HepG2 (cell line): Measurements from ENCODE around the gene DLG4. TPM values are rescaled to one million over a fixed set of nuclear protein-coding genes. Genes with fewer than 3 reads are reported as not detected.

Experiments used
- ADNP ChIP-seq: sonication (generic); formaldehyde crosslinking; IDR thresholded peaks from 2 replicates; pipeline ENCODE4 v1.4.0; 2020; ENCODE audit warnings: missing genetic modification reagents
- ASH2L ChIP-seq: fragments of 300-600, 200-600 bp; sonication (generic); IDR thresholded peaks from 2 replicates; pipeline ENCODE4 v1.7.0; 2017; ENCODE audit warnings: low read depth, mild to moderate bottlenecking, moderate library complexity, mixed read lengths, low read length; ENCODE audit not compliant: insufficient read length
- FOXA1 ChIP-seq, 2 experiments: fragments of 450-650 bp in 1 of 2; sonication (generic) in 1 of 2; formaldehyde crosslinking in 1 of 2; IDR thresholded peaks; 2 replicates each; pipeline versions ENCODE4 v1.4.0 to v1.6.1; 2016 to 2020; ENCODE audit warnings: missing genetic modification reagents in 1 of 2
- HNRNPK ChIP-seq: fragments of 200-400 bp; formaldehyde crosslinking; IDR thresholded peaks from 2 replicates; pipeline ENCODE4 v1.6.1; 2018; ENCODE audit warnings: low read length, low read depth, moderate library complexity, mild to moderate bottlenecking; ENCODE audit not compliant: poor library complexity, severe bottlenecking
- HOXA9 ChIP-seq: sonication (generic); formaldehyde crosslinking; IDR thresholded peaks from 2 replicates; pipeline ENCODE4 v1.8.1; 2022; ENCODE audit warnings: missing genetic modification reagents, mild to moderate bottlenecking, moderate library complexity, borderline replicate concordance
- KMT2A ChIP-seq: sonication (generic); formaldehyde crosslinking; IDR thresholded peaks from 2 replicates; pipeline ENCODE4 v1.4.0; 2020; ENCODE audit warnings: missing genetic modification reagents
- MEF2D ChIP-seq: sonication (generic); formaldehyde crosslinking; IDR thresholded peaks from 2 replicates; pipeline ENCODE4 v1.5.1; 2020; ENCODE audit warnings: mild to moderate bottlenecking, missing genetic modification reagents
- MTA1 ChIP-seq: sonication (generic); formaldehyde crosslinking; IDR thresholded peaks from 2 replicates; pipeline ENCODE4 v1.4.0; 2020; ENCODE audit warnings: missing genetic modification reagents, mild to moderate bottlenecking, borderline replicate concordance
- NFE2L2 ChIP-seq: fragments of 150-350 bp; IDR thresholded peaks from 2 replicates; pipeline ENCODE4 v1.6.1; 2014; ENCODE audit warnings: low read length
- NONO ChIP-seq, 2 experiments: fragments of 450-650 bp in 1 of 2; sonication (generic) in 1 of 2; formaldehyde crosslinking in 1 of 2; IDR thresholded peaks in 1 of 2; conservative IDR thresholded peaks in 1 of 2; 2 replicates each; pipeline versions ENCODE4 v1.6.1 to v1.8.0; 2017 to 2022; ENCODE audit warnings: mild to moderate bottlenecking in 1 of 2, missing genetic modification reagents in 1 of 2, moderate library complexity in 1 of 2
- POGK ChIP-seq: sonication (generic); formaldehyde crosslinking; conservative IDR thresholded peaks from 2 replicates; pipeline ENCODE4 v1.8.0; 2022; ENCODE audit warnings: mild to moderate bottlenecking, moderate library complexity, missing genetic modification reagents
- PRDM15 ChIP-seq: sonication (generic); formaldehyde crosslinking; IDR thresholded peaks from 2 replicates; pipeline ENCODE4 v1.4.0; 2020; ENCODE audit warnings: missing genetic modification reagents
- ZNF160 ChIP-seq: sonication (generic); formaldehyde crosslinking; IDR thresholded peaks from 2 replicates; pipeline ENCODE4 v1.8.0; 2022; ENCODE audit warnings: mild to moderate bottlenecking, inconsistent platforms, missing genetic modification reagents
- ZNF281 ChIP-seq: sonication (generic); formaldehyde crosslinking; IDR thresholded peaks from 2 replicates; pipeline ENCODE4 v1.4.0; 2020; ENCODE audit warnings: missing genetic modification reagents, borderline replicate concordance
- polyA plus RNA-seq, 8 experiments: library from polyadenylated mRNA; depleted of rRNA in 3 of 8; stranded (reverse) in 7 of 8; unstranded in 1 of 8; fragments of >200 nt; fragmentation: Illumina TruSeq in 4 of 8; extraction: Trizol in 4 of 8; gene quantifications; 2 replicates each; pipeline versions ENCODE4 v1.2.1 to v1.2.3, GENCODE V29; 2011 to 2016; ENCODE audit warnings: low read depth in 4 of 8, missing spikeins in 1 of 8, mixed read lengths in 1 of 8; ENCODE audit not compliant: insufficient read depth in 1 of 8
- total RNA-seq, 5 experiments: library from RNA; depleted of rRNA; stranded (reverse); fragments of >200 nt; fragmentation: Illumina TruSeq; extraction: Trizol; gene quantifications; 2 replicates each; pipeline ENCODE4 v1.2.3, GENCODE V29; 2016; ENCODE audit warnings: low read depth in 1 of 5
- TF ChIP-seq, protein P1 (sequence below): sonication (generic); formaldehyde crosslinking; IDR thresholded peaks from 2 replicates; pipeline ENCODE4 v1.8.0; 2022; ENCODE audit warnings: missing genetic modification reagents, low read depth, mild to moderate bottlenecking, borderline replicate concordance
- TF ChIP-seq, protein P2 (sequence below): sonication (generic); formaldehyde crosslinking; IDR thresholded peaks from 2 replicates; pipeline ENCODE4 v1.8.0; 2022; ENCODE audit warnings: missing genetic modification reagents, mild to moderate bottlenecking, moderate library complexity, borderline replicate concordance

Gene DLG4
- total and polyA plus RNA-seq, 2 of the 13 experiments (the other 11 are each of a cell fraction or from before 2014, with no cell fraction given): 0.71 to 4.3 TPM

DNA sequence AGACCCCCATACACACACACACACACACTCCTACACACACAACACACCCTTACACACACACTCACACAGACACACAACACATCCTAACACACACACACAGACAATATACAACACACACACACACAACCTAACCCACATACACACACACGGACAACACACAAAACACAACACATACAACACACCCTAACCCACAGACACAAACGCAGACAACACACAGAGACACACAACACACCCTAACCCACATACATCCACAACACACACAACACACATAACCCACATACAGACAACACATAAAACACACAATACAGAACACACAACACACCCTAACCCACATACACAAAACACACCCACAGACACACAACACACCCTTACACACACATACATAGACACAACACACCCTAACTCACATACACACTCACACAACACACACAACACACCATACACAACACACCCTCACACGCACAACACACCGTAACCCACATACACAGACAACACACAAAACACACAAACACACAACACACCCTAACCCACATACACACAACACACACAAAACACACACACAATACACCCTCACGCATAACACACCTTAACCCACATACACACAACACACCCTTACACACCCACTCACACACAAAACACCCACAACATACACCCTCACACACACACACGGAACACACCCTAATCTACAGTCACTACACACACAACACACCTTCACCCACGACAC lies 44.9 kb downstream of the DLG4 start (continued):
- no peak for TF ChIP-seq PRDM15 (CRISPR knock-in tag)
- TF ChIP-seq NFE2L2: no peak
- TF ChIP-seq ZNF160 (CRISPR knock-in tag): no peak
- TF ChIP-seq NONO (IDR thresholded peaks at IDR 0.05): no peak
- peak; percentile 14; the same call in 1 of the 2 replicates for TF ChIP-seq NONO (CRISPR knock-in tag; conservative IDR thresholded peaks at IDR 0.05)
- TF ChIP-seq, protein P1, sequence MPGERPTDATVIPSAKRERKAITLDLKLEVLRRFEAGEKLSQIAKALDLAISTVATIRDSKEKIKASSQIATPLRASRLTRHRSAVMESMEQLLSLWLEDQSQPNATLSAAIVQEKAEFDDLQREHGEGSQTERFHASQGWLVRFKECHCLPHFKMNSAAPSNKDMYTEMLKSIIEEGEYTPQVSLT (CRISPR knock-in tag): no peak
- TF ChIP-seq FOXA1 (IDR thresholded peaks at IDR 0.05): 0 out of 2 replicates have a peak, but pooled peaks have one; percentile 4
- no peak for TF ChIP-seq FOXA1 (CRISPR knock-in tag; IDR thresholded peaks at IDR 0.05)
- TF ChIP-seq, protein P2, sequence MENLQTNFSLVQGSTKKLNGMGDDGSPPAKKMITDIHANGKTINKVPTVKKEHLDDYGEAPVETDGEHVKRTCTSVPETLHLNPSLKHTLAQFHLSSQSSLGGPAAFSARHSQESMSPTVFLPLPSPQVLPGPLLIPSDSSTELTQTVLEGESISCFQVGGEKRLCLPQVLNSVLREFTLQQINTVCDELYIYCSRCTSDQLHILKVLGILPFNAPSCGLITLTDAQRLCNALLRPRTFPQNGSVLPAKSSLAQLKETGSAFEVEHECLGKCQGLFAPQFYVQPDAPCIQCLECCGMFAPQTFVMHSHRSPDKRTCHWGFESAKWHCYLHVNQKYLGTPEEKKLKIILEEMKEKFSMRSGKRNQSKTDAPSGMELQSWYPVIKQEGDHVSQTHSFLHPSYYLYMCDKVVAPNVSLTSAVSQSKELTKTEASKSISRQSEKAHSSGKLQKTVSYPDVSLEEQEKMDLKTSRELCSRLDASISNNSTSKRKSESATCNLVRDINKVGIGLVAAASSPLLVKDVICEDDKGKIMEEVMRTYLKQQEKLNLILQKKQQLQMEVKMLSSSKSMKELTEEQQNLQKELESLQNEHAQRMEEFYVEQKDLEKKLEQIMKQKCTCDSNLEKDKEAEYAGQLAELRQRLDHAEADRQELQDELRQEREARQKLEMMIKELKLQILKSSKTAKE (CRISPR knock-in tag): no peak
- no peak for TF ChIP-seq KMT2A (CRISPR knock-in tag)
- TF ChIP-seq MTA1 (CRISPR knock-in tag): no peak
- no peak for TF ChIP-seq ZNF281 (CRISPR knock-in tag)
- 0 out of 2 replicates have a peak, but pooled peaks have one; percentile 24 for TF ChIP-seq MEF2D (CRISPR knock-in tag)
- no peak for TF ChIP-seq HNRNPK
- TF ChIP-seq ASH2L: no peak
- TF ChIP-seq ADNP (CRISPR knock-in tag): 0 out of 2 replicates have a peak, but pooled peaks have one; percentile 1
- no peak for TF ChIP-seq POGK (CRISPR knock-in tag)
- TF ChIP-seq HOXA9: no peak
